DOHH2 (cell line): ENCODE data around the gene DNTT.

Source experiments
- EZH2phosphoT487 ChIP-seq: fragments of 200-600 bp; sonication (generic); IDR thresholded peaks from 2 replicates; pipeline ENCODE4 v1.6.1; 2017; ENCODE audit warnings: borderline replicate concordance, mild to moderate bottlenecking, antibody characterized with exemption, low read length, moderate library complexity, mixed read lengths
- TF ChIP-seq, protein P1 (sequence below): fragments of 200-600 bp; sonication (generic); IDR thresholded peaks from one replicate; pipeline ENCODE4 v1.5.1; 2014; ENCODE audit warnings: antibody characterized with exemption, mild to moderate bottlenecking, low read depth, low read length; ENCODE audit not compliant: poor library complexity, severe bottlenecking

GRCh38 chr10:96299383-96299782, 4.9 kb upstream of the DNTT start:
- TF ChIP-seq, protein P1, sequence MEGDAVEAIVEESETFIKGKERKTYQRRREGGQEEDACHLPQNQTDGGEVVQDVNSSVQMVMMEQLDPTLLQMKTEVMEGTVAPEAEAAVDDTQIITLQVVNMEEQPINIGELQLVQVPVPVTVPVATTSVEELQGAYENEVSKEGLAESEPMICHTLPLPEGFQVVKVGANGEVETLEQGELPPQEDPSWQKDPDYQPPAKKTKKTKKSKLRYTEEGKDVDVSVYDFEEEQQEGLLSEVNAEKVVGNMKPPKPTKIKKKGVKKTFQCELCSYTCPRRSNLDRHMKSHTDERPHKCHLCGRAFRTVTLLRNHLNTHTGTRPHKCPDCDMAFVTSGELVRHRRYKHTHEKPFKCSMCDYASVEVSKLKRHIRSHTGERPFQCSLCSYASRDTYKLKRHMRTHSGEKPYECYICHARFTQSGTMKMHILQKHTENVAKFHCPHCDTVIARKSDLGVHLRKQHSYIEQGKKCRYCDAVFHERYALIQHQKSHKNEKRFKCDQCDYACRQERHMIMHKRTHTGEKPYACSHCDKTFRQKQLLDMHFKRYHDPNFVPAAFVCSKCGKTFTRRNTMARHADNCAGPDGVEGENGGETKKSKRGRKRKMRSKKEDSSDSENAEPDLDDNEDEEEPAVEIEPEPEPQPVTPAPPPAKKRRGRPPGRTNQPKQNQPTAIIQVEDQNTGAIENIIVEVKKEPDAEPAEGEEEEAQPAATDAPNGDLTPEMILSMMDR: no peak
- TF ChIP-seq EZH2phosphoT487: no peak
